HG03442 (cell line): ENCODE data around the gene NCAPH2.
"Not testable (repeated sequence)": the region's sequence is repeated elsewhere in the genome, so short reads cannot be mapped to it uniquely, and the experiment has no call there.

Experiments
- ATAC-seq: cut with Tn5 transposase; IDR thresholded peaks from one replicate; pipeline ENCODE4 v1.9.1; 2021; ENCODE audit warnings: mild to moderate bottlenecking, moderate library complexity; ENCODE audit not compliant: unreplicated experiment

Gene NCAPH2

GRCh38 chr22:50528682-50529415 is 20.8 kb downstream of the NCAPH2 start:
- ATAC-seq = no peak

DNA sequence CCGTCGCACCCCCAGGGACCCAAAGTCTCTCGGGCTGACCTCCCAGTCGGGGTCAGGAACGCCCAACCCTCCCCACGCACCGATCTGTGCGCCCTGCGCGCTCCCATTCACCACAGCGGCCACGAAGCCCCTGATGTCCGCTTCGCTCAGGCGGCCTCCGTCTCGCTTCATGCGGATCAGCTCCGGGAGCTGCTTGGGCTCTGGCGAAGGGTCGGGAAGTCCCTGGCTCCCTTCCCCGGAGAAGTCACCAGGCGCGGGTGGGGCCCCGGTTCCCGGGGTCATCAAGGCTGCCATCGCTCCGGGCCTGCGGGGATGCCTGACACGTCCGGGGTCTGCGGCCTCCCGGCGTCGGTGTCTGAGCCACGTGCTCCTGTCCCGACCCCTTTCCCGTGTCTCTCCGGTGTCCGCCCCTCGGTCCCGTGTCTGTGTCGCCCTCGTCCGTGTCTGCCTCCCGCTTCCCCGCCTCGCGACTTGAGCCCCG is 21.4 kb downstream of the NCAPH2 start:
- ATAC-seq = no peak

GRCh38 chr22:50529897-50530579 is 22.0 kb downstream of the NCAPH2 start, which contains the start of gene TYMP:
TYMP (minus strand) TSS chr22:50530012; CDS start chr22:50529709, 303 bp downstream.
- ATAC-seq = peak; percentile 19

- no peak for ATAC-seq
Measured at GRCh38 chr22:50530580-50530876, 22.5 kb downstream of the NCAPH2 start.

DNA sequence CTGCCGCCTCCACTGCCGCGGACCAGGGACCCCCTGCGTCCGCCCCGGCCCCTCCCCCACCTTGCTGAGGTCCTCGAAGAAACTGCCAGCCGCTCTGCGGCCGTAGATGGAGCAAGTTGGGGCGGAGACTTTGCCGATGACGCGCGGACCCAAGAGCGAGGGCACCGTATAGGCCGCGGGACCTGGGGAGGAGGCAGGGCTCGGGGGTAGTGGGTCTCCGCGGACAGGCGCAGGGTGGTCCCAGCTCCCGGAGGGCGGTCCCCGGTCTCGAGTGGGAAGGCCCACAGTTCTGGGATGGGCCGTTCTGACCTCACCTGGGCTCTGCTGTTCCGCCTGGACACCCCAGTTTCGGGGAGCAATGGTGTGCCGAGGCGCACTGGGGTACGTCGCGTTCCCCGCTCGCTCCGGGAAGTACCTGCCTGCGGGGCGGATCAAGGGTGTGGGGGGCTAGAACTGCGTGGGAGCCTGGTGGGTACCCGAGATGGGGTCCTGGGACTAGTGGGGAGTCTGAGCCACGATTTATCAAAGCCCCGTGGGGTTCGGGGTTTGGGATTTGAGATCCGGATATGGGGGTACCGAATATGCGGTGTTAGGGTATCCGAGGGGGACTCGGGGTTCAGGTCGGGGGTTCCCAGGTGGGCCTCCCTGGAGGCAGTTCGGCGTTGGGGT is 23.0 kb downstream of the NCAPH2 start:
- no peak for ATAC-seq

DNA sequence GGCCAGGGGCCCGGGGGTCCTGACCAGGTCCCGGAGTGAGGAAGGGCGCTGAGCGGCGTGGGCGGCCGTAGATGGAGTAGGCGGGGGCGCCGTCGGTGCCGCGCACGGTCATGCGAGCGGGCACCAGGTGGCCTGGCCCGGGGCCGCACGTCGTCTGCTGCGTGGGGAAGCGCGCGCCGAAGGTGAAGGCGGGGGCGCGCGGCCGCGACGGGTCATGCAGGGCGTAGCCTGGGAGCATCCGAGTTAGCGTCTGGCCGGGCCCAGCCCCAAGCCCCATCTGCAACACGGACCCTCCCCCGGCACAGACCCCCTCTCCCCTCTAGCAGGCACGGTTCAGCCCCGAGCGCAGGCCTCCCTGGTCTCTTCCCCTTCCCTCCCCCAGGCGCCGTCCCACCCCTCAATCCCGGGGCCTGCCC is 23.5 kb downstream of the NCAPH2 start:
- no peak for ATAC-seq

- no peak for ATAC-seq
Measured at GRCh38 chr22:50531962-50532674, 24.1 kb downstream of the NCAPH2 start.

GRCh38 chr22:50532824-50533796 is 25.1 kb downstream of the NCAPH2 start:
- no peak for ATAC-seq

DNA sequence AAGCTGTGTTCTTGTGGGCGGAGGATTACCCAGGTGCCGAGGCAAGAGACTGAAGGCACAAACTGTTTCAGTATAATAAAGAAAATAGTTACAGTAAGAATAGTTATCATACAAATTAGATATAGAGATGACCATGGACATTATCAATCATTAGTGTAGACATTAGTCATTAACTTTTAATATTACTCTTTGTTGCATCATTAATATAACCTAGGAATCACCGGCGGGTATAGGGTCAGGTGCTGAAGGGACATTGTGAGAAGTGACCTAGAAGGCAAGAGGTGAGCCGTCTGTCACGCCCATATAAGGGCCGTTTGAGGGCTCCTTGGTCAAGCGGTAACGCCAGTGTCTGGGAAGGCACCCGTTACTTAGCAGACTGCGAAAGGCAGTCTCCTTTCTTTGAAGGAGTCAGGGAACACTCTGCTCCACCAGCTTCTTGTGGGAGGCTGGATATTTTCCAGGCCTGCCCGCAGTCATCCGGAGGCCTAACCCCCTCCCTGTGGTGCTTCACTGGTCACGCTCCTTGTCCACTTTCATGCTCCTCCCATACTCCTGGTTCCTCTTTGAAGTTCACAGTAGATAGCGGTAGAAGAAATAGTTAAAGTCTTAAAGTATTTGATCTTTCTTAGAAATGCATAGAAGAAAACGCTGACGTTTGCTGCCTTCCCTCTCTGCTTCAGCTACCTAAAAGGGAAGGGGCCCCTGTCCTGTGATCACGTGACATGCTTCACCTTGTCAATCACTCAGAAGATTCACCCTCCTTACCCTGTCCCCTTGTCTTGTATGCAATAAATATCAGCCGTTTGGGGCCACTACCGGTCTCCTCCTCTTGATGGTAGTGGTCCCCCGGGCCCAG is 26.1 kb downstream of the NCAPH2 start:
- not testable (repeated sequence) for ATAC-seq

DNA sequence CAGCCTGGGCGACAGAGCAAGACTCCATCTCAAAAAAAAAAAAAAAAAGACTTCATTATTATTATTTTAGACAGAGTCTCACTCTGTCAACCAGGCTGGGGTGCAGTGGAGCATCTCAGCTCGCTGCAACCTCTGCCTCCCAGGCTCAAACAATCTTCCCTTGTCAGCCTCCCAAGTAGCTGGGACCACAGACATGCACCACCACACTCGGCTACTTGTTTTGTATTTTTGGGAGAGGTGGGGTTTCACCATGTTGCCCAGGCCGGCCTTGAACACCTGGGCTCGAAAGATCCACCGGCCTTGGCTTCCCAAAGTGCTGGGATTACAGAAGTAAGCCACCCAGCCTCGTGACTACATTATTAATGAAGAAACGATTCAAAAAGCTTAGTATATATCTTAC is 27.1 kb downstream of the NCAPH2 start:
- ATAC-seq = no peak

GRCh38 chr22:50536226-50536625 is 28.2 kb downstream of the NCAPH2 start:
- ATAC-seq = no peak

DNA sequence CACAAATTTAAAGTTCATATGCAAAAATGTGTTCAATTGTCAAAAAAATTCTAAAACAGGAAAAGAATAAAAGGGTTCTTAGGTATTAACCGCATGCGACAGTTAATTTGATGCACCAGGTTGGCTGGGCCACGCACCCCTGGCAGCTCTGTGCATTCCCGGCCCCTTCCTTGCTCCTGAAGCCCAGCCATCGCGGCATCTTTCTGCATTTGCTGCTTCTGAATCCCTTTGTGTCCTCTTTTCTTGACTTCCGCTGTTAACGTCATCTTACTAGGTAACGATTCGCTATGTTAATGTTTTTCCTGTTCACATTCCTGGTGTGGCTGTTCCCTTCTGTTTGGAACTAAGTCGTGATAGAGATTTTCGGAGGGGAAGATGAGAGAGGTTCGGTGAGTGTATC is 29.7 kb downstream of the NCAPH2 start:
- ATAC-seq = no peak

- ATAC-seq = no peak
Measured at GRCh38 chr22:50540381-50540780, 32.4 kb downstream of the NCAPH2 start.

DNA sequence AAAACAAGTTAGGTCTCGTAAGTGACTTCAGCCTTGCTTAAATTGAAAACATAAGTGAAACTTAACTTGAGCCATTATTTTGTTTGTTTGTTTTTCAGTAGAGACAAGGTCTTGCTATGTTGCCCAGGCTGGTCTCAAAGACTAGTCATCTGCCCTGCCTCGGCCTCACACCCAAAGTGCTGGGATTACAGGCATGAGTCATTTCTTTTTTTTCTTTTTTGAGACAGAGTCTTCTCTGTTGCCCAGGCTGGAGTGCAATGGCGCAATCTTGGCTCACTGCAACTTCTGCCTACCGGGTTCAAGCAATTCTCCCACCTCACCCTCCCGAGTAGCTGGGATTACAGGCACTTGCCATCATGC is 33.6 kb downstream of the NCAPH2 start:
- not testable (repeated sequence) for ATAC-seq

DNA sequence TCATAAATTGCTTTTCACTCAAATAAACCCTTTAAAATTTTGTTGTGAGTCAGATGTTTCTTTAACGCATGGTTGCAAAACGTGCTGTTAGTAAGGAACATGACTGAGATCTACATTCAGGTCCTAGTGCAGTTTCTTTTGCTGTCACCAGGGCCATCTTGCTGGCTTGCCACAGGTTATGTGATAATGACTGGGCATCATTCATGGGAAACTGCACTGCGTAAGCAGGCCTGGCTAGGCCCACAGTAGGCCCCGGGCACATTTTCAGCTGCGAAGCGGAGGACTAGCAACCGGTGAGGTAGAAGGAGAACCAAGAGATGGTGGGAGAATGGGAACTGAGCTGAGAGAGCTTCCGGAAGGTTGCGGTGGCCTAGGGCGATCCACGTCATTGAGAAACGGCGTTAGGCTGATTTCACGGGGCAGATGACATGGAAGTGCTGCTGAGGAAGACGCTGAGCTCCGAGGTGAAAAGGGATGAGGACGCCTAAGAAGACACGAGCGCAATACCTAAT is 34.4 kb downstream of the NCAPH2 start:
- ATAC-seq = peak; percentile 29

DNA sequence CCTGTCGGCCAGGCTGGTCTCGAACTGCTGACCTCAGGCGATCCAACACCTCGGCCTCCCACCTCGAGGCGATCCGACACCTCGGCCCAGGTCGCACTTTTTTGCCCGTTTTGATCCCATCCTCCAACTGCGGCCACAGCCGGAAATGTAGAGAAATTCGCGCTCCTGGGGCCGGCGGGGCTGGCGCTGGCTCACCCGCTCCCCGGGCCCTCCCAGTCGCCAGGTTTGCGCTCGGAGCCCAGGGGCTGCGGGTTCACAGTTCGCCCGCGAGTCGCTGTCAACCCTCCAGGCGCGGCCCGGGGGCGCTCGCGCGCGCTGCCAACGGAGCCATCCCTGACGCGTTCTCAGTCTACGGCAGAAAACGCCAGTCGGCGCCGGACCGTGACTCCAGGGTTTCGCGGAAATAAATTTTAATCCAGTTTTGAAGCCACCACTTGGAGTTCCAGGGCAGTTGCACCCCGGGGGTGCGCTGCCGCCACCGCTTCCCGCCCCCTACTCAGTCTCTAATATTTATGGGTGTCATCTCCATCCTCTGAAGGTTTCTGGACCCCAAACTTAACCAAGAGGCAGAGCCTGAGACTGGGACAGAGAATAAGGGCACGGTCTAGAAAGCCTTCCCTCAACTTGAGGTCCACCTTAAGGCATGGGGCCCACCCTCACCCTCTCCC is 36.2 kb downstream of the NCAPH2 start:
- ATAC-seq = no peak

GRCh38 chr22:50544746-50545253 is 36.8 kb downstream of the NCAPH2 start:
- no peak for ATAC-seq
